ENCODE measurements around the gene DEFB124.

DNA sequence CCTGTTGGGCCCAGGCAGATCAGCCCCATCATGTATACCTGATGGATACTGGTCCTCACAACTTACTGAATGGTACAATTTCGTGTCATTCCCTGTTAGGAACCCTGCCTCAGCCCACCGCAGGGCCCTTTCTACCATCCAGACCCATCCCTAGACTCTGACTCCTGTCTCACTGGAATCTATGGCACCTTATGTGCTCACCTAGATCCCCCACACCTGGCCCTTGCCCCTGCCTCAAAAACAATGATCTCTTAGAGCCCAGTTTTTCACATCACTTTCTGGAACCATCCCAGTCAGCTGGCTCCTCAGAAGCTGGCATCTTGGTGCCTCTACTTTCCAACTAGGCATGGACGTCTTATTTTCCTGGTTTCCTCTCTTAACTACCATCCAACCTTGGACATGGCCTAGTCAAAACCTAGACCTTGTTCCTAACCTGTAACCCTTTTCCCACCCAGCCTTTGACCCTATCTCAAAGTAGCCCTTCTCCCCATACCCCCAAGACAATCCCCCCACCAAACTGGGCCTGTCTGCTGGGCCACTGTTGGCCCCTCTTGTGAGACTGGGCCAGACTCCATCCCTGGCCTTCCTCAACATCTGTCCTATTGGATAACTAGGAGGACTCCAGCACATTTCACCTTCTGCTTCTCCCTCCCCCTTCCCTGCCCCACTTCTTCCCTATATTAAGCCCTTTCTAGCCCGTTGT is 40.3 kb upstream of the DEFB124 start:
- no peak for TF ChIP-seq POLR2A (IDR thresholded peaks at IDR 0.05)
- TF ChIP-seq, protein P1, sequence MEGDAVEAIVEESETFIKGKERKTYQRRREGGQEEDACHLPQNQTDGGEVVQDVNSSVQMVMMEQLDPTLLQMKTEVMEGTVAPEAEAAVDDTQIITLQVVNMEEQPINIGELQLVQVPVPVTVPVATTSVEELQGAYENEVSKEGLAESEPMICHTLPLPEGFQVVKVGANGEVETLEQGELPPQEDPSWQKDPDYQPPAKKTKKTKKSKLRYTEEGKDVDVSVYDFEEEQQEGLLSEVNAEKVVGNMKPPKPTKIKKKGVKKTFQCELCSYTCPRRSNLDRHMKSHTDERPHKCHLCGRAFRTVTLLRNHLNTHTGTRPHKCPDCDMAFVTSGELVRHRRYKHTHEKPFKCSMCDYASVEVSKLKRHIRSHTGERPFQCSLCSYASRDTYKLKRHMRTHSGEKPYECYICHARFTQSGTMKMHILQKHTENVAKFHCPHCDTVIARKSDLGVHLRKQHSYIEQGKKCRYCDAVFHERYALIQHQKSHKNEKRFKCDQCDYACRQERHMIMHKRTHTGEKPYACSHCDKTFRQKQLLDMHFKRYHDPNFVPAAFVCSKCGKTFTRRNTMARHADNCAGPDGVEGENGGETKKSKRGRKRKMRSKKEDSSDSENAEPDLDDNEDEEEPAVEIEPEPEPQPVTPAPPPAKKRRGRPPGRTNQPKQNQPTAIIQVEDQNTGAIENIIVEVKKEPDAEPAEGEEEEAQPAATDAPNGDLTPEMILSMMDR (IDR thresholded peaks at IDR 0.05) = no peak

Measured in breast epithelium (tissue), 3 donors.